HEK293 (cell line): Measurements from ENCODE around the gene STOML1.

Source experiments
- GLI4 ChIP-seq: fragments of 450-650 bp; formaldehyde crosslinking; IDR thresholded peaks from 2 replicates; pipeline ENCODE4 v1.5.1; 2016; ENCODE audit warnings: missing biosample characterization, missing genetic modification characterization
- PRDM2 ChIP-seq: fragments of 450-650 bp; formaldehyde crosslinking; IDR thresholded peaks from 2 replicates; pipeline ENCODE4 v1.5.1; 2016; ENCODE audit warnings: missing biosample characterization, missing genetic modification characterization, borderline replicate concordance
- REST ChIP-seq: fragments of 450-650 bp; formaldehyde crosslinking; IDR thresholded peaks from 2 replicates; pipeline ENCODE4 v1.5.1; 2016; ENCODE audit warnings: missing biosample characterization, missing genetic modification characterization
- SETDB1 ChIP-seq: IDR thresholded peaks from one replicate; pipeline ENCODE4 v1.6.1; 2017; ENCODE audit warnings: mild to moderate bottlenecking, low read length, moderate library complexity, mixed read lengths; ENCODE audit not compliant: insufficient read length
- YY1 ChIP-seq: fragments of 450-650 bp; formaldehyde crosslinking; IDR thresholded peaks from 2 replicates; pipeline ENCODE4 v1.5.1; 2018; ENCODE audit warnings: missing biosample characterization, missing genetic modification characterization
- ZBTB7A ChIP-seq: fragments of 450-650 bp; formaldehyde crosslinking; IDR thresholded peaks from 2 replicates; pipeline ENCODE4 v1.5.1; 2016; ENCODE audit warnings: low read depth, missing biosample characterization, missing genetic modification characterization
- ZEB2 ChIP-seq: fragments of 450-650 bp; formaldehyde crosslinking; IDR thresholded peaks from 2 replicates; pipeline ENCODE4 v1.5.1; 2016; ENCODE audit warnings: missing biosample characterization, missing genetic modification characterization
- ZNF10 ChIP-seq: fragments of 450-650 bp; formaldehyde crosslinking; IDR thresholded peaks from 2 replicates; pipeline ENCODE4 v1.5.1; 2017; ENCODE audit warnings: missing biosample characterization, missing genetic modification characterization
- ZNF140 ChIP-seq: fragments of 450-650 bp; formaldehyde crosslinking; IDR thresholded peaks from 2 replicates; pipeline ENCODE4 v1.5.1; 2016; ENCODE audit warnings: missing biosample characterization, missing genetic modification characterization
- ZNF146 ChIP-seq: fragments of 450-650 bp; formaldehyde crosslinking; IDR thresholded peaks from 2 replicates; pipeline ENCODE4 v1.5.1; 2016; ENCODE audit warnings: missing biosample characterization, missing genetic modification characterization
- ZNF2 ChIP-seq: fragments of 450-650 bp; formaldehyde crosslinking; IDR thresholded peaks from 2 replicates; pipeline ENCODE4 v1.5.1; 2016; ENCODE audit warnings: missing biosample characterization, missing genetic modification characterization
- ZNF214 ChIP-seq: fragments of 450-650 bp; formaldehyde crosslinking; IDR thresholded peaks from 2 replicates; pipeline ENCODE4 v1.5.1; 2017; ENCODE audit warnings: missing biosample characterization, mild to moderate bottlenecking, missing genetic modification characterization, borderline replicate concordance
- ZNF248 ChIP-seq: fragments of 450-650 bp; formaldehyde crosslinking; IDR thresholded peaks from 2 replicates; pipeline ENCODE4 v1.5.1; 2017; ENCODE audit warnings: missing biosample characterization, missing genetic modification characterization
- ZNF266 ChIP-seq: fragments of 450-650 bp; formaldehyde crosslinking; IDR thresholded peaks from 2 replicates; pipeline ENCODE4 v1.5.1; 2016; ENCODE audit warnings: missing biosample characterization, missing genetic modification characterization, low read depth
- ZNF362 ChIP-seq: fragments of 450-650 bp; formaldehyde crosslinking; IDR thresholded peaks from 2 replicates; pipeline ENCODE4 v1.5.1; 2016; ENCODE audit warnings: missing biosample characterization, missing genetic modification characterization
- ZNF366 ChIP-seq: fragments of 450-650 bp; formaldehyde crosslinking; conservative IDR thresholded peaks from 2 replicates; pipeline ENCODE4 v1.5.1; 2016; ENCODE audit warnings: missing biosample characterization, missing genetic modification characterization
- ZNF394 ChIP-seq: fragments of 450-650 bp; formaldehyde crosslinking; IDR thresholded peaks from 2 replicates; pipeline ENCODE4 v1.5.1; 2016; ENCODE audit warnings: missing biosample characterization, missing genetic modification characterization, mild to moderate bottlenecking, moderate library complexity, borderline replicate concordance
- ZNF433 ChIP-seq: fragments of 450-650 bp; formaldehyde crosslinking; IDR thresholded peaks from 2 replicates; pipeline ENCODE4 v1.5.1; 2016; ENCODE audit warnings: missing biosample characterization, missing genetic modification characterization, low read depth
- ZNF48 ChIP-seq: fragments of 450-650 bp; formaldehyde crosslinking; IDR thresholded peaks from 2 replicates; pipeline ENCODE4 v1.5.1; 2016; ENCODE audit warnings: missing biosample characterization, missing genetic modification characterization
- ZNF521 ChIP-seq: fragments of 450-650 bp; formaldehyde crosslinking; IDR thresholded peaks from 2 replicates; pipeline ENCODE4 v1.5.1; 2017; ENCODE audit warnings: missing biosample characterization, mild to moderate bottlenecking, missing genetic modification characterization
- ZNF558 ChIP-seq: fragments of 450-650 bp; formaldehyde crosslinking; IDR thresholded peaks from 2 replicates; pipeline ENCODE4 v1.5.1; 2016; ENCODE audit warnings: missing biosample characterization, missing genetic modification characterization
- ZNF596 ChIP-seq: fragments of 450-650 bp; IDR thresholded peaks from 2 replicates; pipeline ENCODE4 v1.5.0; 2018; ENCODE audit warnings: missing biosample characterization, mild to moderate bottlenecking, missing genetic modification characterization, moderate library complexity
- ZNF624 ChIP-seq: fragments of 450-650 bp; formaldehyde crosslinking; IDR thresholded peaks from 2 replicates; pipeline ENCODE4 v1.5.1; 2017; ENCODE audit warnings: missing biosample characterization, missing genetic modification characterization
- ZNF707 ChIP-seq: fragments of 450-650 bp; formaldehyde crosslinking; IDR thresholded peaks from 2 replicates; pipeline ENCODE4 v1.5.1; 2016; ENCODE audit warnings: missing biosample characterization, missing genetic modification characterization
- ZXDB ChIP-seq: fragments of 450-650 bp; formaldehyde crosslinking; IDR thresholded peaks from 2 replicates; pipeline ENCODE4 v1.5.1; 2016; ENCODE audit warnings: missing biosample characterization, missing genetic modification characterization
- TF ChIP-seq, protein P1 (sequence below): fragments of 450-650 bp; formaldehyde crosslinking; IDR thresholded peaks from 2 replicates; pipeline ENCODE4 v1.5.1; 2016; ENCODE audit warnings: missing biosample characterization, missing genetic modification characterization
- TF ChIP-seq, protein P2 (sequence below): fragments of 450-650 bp; formaldehyde crosslinking; IDR thresholded peaks from 2 replicates; pipeline ENCODE4 v1.5.1; 2016; ENCODE audit warnings: missing biosample characterization, missing genetic modification characterization
- TF ChIP-seq, protein P3 (sequence below): fragments of 450-650 bp; formaldehyde crosslinking; IDR thresholded peaks from 2 replicates; pipeline ENCODE4 v1.5.1; 2016; ENCODE audit warnings: missing biosample characterization, missing genetic modification characterization

STOML1 gene

GRCh38 chr15:73994912-73995622, 3.0 kb upstream of the STOML1 start (continued):
- TF ChIP-seq ZNF596 (tag by site-specific recombination) = no peak
- no peak for TF ChIP-seq SETDB1
- TF ChIP-seq ZNF48 (tag by site-specific recombination) = no peak
- TF ChIP-seq ZNF433 (tag by site-specific recombination) = no peak
- no peak for TF ChIP-seq ZNF214
- TF ChIP-seq ZNF2 (tag by site-specific recombination) = no peak
- TF ChIP-seq REST (tag by site-specific recombination) = peak; percentile 62
- no peak for TF ChIP-seq YY1 (tag by site-specific recombination)
- TF ChIP-seq, protein P1, sequence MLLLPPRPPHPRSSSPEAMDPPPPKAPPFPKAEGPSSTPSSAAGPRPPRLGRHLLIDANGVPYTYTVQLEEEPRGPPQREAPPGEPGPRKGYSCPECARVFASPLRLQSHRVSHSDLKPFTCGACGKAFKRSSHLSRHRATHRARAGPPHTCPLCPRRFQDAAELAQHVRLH (tag by site-specific recombination) = no peak
- TF ChIP-seq ZNF146 = no peak
- 0 out of 2 replicates have a peak, but pooled peaks have one; percentile 32 for TF ChIP-seq GLI4
- no peak for TF ChIP-seq ZNF394 (tag by site-specific recombination)
- TF ChIP-seq ZNF707 (tag by site-specific recombination) = no peak
- TF ChIP-seq, protein P2, sequence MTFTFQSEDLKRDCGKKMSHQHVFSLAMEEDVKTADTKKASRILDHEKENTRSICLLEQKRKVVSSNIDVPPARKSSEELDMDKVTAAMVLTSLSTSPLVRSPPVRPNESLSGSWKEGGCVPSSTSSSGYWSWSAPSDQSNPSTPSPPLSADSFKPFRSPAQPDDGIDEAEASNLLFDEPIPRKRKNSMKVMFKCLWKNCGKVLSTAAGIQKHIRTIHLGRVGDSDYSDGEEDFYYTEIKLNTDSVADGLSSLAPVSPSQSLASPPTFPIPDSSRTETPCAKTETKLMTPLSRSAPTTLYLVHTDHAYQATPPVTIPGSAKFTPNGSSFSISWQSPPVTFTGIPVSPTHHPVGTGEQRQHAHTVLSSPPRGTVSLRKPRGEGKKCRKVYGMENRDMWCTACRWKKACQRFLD (tag by site-specific recombination) = no peak
- no peak for TF ChIP-seq PRDM2 (tag by site-specific recombination)
- TF ChIP-seq ZNF266 (tag by site-specific recombination) = no peak
- no peak for TF ChIP-seq ZNF558
- no peak for TF ChIP-seq ZNF248 (tag by site-specific recombination)
- no peak for TF ChIP-seq ZNF362
- no peak for TF ChIP-seq ZNF10 (tag by site-specific recombination)
- TF ChIP-seq, protein P3, sequence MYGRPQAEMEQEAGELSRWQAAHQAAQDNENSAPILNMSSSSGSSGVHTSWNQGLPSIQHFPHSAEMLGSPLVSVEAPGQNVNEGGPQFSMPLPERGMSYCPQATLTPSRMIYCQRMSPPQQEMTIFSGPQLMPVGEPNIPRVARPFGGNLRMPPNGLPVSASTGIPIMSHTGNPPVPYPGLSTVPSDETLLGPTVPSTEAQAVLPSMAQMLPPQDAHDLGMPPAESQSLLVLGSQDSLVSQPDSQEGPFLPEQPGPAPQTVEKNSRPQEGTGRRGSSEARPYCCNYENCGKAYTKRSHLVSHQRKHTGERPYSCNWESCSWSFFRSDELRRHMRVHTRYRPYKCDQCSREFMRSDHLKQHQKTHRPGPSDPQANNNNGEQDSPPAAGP = 0 out of 2 replicates have a peak, but pooled peaks have one; percentile 38
- TF ChIP-seq ZEB2 (tag by site-specific recombination) = no peak
- no peak for TF ChIP-seq ZNF140
- TF ChIP-seq ZXDB = peak; percentile 37
- TF ChIP-seq ZNF366 = 0 out of 2 replicates have a peak, but pooled peaks have one; percentile 41
- TF ChIP-seq ZBTB7A (tag by site-specific recombination) = peak; percentile 41; the same call in 1 of the 2 replicates
- no peak for TF ChIP-seq ZNF624 (tag by site-specific recombination)
- TF ChIP-seq ZNF521 = no peak
